Activated naive CD4-positive, alpha-beta T cell treated with anti-CD3 and anti-CD28 coated beads, Interleukin-2, amount 50 U/mL, for 16 hours (primary cell): ENCODE results near the gene VWA8.
"Not testable (repeated sequence)": the region's sequence is repeated elsewhere in the genome, so short reads cannot be mapped to it uniquely, and the experiment has no call there.

Source experiments
- DNase-seq: peaks from one replicate; pipeline ENCODE4 v3.0.0-alpha.2; 2020

Gene VWA8

GRCh38 chr13:41919031-41919740, 41.7 kb downstream of the VWA8 start:
- DNase-seq: no peak

GRCh38 chr13:41917641-41918040, 43.3 kb downstream of the VWA8 start:
- no peak for DNase-seq

- DNase-seq: no peak
Measured at GRCh38 chr13:41916173-41916954, 44.5 kb downstream of the VWA8 start.

GRCh38 chr13:41915081-41915480, 45.8 kb downstream of the VWA8 start:
- no peak for DNase-seq

GRCh38 chr13:41914552-41914951, 46.4 kb downstream of the VWA8 start:
- DNase-seq: no peak

GRCh38 chr13:41909506-41909905, 51.4 kb downstream of the VWA8 start:
- DNase-seq: no peak

GRCh38 chr13:41905600-41906254, 55.2 kb downstream of the VWA8 start:
- no peak for DNase-seq

GRCh38 chr13:41900918-41901317, 60.0 kb downstream of the VWA8 start:
- peak; percentile 37 for DNase-seq

GRCh38 chr13:41898411-41898810, 62.5 kb downstream of the VWA8 start:
- DNase-seq: not testable (repeated sequence)

GRCh38 chr13:41897126-41897525, 63.8 kb downstream of the VWA8 start:
- DNase-seq: no peak

- no peak for DNase-seq
Measured at GRCh38 chr13:41895478-41895877, 65.4 kb downstream of the VWA8 start.

GRCh38 chr13:41891119-41891518, 69.8 kb downstream of the VWA8 start:
- no peak for DNase-seq

GRCh38 chr13:41883147-41883546, 77.8 kb downstream of the VWA8 start:
- no peak for DNase-seq

- not testable (repeated sequence) for DNase-seq
Measured at GRCh38 chr13:41881890-41882289, 79.0 kb downstream of the VWA8 start.

GRCh38 chr13:41880966-41881365, 79.9 kb downstream of the VWA8 start:
- DNase-seq: no peak

GRCh38 chr13:41864658-41865057, 96.3 kb downstream of the VWA8 start:
- no peak for DNase-seq

GRCh38 chr13:41862659-41863058, 98.2 kb downstream of the VWA8 start:
- DNase-seq: not testable (repeated sequence)

- DNase-seq: no peak
Measured at GRCh38 chr13:41859565-41859964, 101.3 kb downstream of the VWA8 start.

GRCh38 chr13:41858780-41859179, 102.1 kb downstream of the VWA8 start:
- no peak for DNase-seq

GRCh38 chr13:41854758-41855157, 106.2 kb downstream of the VWA8 start:
- no peak for DNase-seq

GRCh38 chr13:41851351-41851750, 109.6 kb downstream of the VWA8 start:
- DNase-seq: no peak

- no peak for DNase-seq
Measured at GRCh38 chr13:41848435-41849255, 112.3 kb downstream of the VWA8 start.

- DNase-seq: no peak
Measured at GRCh38 chr13:41847216-41847615, 113.7 kb downstream of the VWA8 start.
